NB4 (cell line): ENCODE data around the gene WNT9A.

Experiments
- DNase-seq: peaks from one replicate; pipeline ENCODE4 v3.0.0; 2010; ENCODE audit warnings: low read depth
- H3K4me3 ChIP-seq: one replicate; pipeline ENCODE4 v1.5.1; 2011; ENCODE audit warnings: mild to moderate bottlenecking, low read depth, low read length, moderate library complexity
- MYC ChIP-seq: IDR thresholded peaks from 2 replicates; pipeline ENCODE4 v1.6.1; 2011; ENCODE audit warnings: low read depth, low read length
- POLR2A ChIP-seq: IDR thresholded peaks from 2 replicates; pipeline ENCODE4 v1.6.1; 2011; ENCODE audit warnings: mild to moderate bottlenecking; ENCODE audit not compliant: insufficient read length; ENCODE audit errors: extremely low read depth
- TF ChIP-seq, protein P1 (sequence below): IDR thresholded peaks from one replicate; pipeline ENCODE4 v1.5.1; 2012; ENCODE audit warnings: low read depth, low read length
- TF ChIP-seq, protein P2 (sequence below): IDR thresholded peaks from 2 replicates; pipeline ENCODE4 v1.6.1; 2011; ENCODE audit warnings: low read depth, low read length

Gene WNT9A

DNA sequence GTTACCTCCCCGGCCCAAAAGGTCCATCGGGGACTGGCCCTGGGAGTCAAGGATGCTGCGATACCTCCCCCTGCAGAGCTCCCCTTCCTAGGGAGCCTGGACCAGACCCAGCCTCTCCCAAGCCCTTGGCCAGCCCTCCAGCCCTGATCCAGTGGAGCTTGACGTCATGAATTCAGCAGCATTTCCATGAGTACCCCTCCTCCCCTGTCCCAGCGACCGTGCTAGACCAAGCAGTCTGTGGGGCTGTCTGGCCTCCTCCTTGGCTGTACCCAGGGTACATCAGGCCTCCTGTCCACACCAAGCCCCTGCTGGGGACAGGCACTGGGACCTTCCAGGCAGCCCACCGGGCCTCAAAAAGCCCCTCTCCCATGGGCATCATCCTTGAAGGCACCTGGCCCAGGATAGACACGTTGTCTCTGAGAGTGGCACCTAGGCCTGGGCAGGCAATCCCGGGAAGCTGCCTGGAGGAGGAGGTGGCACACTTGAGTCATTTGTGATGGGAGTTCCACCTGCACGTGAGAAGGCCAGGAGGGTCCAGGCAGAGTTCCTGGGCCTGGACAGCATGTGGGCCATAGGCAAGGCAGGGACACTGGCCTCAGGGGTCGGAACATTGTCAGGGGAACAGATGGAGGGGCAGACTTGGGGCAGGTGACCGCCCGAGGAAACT is 46.4 kb downstream of the WNT9A start:
- H3K4me3 ChIP-seq: no peak overlapping the region
- TF ChIP-seq POLR2A (no peak), MYC (no peak)
- TF ChIP-seq, protein P1, sequence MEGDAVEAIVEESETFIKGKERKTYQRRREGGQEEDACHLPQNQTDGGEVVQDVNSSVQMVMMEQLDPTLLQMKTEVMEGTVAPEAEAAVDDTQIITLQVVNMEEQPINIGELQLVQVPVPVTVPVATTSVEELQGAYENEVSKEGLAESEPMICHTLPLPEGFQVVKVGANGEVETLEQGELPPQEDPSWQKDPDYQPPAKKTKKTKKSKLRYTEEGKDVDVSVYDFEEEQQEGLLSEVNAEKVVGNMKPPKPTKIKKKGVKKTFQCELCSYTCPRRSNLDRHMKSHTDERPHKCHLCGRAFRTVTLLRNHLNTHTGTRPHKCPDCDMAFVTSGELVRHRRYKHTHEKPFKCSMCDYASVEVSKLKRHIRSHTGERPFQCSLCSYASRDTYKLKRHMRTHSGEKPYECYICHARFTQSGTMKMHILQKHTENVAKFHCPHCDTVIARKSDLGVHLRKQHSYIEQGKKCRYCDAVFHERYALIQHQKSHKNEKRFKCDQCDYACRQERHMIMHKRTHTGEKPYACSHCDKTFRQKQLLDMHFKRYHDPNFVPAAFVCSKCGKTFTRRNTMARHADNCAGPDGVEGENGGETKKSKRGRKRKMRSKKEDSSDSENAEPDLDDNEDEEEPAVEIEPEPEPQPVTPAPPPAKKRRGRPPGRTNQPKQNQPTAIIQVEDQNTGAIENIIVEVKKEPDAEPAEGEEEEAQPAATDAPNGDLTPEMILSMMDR: no peak
- TF ChIP-seq, protein P2, sequence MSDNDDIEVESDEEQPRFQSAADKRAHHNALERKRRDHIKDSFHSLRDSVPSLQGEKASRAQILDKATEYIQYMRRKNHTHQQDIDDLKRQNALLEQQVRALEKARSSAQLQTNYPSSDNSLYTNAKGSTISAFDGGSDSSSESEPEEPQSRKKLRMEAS: no peak
- no peak for DNase-seq

DNA sequence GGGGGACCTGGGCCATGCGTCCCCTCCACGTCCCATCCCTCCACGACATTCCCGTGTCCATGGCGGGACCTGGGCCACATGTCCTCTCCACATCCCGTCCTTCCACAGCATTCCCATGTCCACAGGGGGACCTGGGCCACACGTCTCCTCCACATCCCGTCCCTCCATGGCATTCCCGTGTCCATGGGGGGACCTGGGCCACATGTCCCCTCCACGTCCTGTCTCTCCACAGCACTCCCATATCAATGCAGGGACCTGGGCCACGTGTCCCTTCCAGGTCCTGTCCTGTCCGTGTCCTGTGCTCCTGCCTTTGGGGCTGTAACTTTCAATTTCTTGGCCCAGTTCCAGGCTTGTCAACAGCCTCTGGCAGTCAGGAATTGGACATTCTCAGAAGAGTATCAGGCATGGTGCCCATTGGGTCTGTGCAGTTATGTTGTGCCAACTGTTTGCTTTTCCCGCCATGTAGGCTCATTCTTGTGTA is 47.1 kb downstream of the WNT9A start:
- TF ChIP-seq POLR2A: no peak
- no peak for DNase-seq
- H3K4me3 ChIP-seq: no peak overlapping the region

DNA sequence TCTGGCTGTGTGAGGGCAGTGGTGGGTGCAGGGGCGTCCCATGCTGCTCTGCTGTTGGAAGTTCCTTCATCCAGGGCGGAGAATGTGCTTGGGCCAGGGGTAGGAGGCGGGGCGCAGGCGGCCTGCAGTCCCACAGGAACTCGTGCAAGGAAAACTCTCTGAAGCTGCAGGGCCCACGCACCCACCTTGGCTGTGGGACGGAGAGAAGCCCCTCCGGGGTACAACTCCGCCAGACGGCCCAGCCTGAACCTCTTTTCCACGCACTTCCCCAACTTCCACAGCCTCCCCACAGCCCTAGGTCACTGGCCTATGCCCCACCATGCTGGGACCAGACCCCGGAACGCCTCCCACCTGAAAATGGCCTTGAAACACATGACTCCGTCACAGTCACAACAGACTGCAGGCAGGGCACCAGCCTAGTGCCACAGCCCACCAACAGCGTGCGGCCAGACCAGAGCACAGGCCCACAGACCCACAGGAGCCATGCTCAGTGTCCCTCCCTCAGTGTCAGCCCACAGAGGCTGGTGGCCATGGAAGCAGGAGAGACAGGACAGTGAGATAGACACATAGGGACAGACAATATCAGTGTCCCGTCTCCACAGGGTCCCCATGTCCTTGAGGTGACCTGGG is 47.8 kb downstream of the WNT9A start:
- no peak overlapping the region for H3K4me3 ChIP-seq
- TF ChIP-seq, protein P1: no peak
- no peak for TF ChIP-seq MYC
- TF ChIP-seq, protein P2: no peak
- no peak for TF ChIP-seq POLR2A
- DNase-seq: no peak

DNA sequence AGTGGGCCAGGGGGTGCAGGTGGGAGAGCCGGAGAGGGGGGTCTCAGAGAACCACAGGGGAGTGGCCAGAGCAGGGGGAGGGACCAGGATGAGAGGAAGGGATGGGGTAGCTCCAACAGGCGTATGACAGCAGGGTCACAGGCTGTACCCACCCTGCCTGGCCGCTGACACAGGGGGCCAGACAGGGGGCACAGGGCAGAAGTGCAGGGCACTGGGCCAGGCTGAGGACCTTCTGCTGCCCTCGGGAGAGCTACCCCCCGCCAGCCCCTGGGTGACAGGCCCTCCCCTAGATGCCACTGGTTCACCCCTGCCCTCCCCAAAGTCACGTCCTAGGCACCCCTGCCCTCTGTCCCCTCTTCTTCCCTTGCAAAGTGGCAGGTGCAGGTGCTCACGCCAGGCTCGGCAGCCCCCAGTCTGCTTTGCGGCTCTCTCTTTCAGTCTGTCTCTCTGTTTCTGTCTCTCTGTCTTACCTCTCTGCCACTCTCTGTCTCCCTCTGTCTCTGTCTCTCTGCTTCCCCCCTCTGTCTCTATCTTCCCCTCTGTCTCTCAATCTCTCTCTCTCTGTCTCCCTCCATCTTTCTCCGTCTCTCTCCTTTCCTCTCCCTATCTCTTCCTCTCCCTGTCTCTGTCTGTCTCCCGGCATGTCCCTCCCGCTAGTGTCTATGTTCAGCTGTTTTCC is 48.5 kb downstream of the WNT9A start:
- H3K4me3 ChIP-seq: no peak overlapping the region
- no peak for DNase-seq
- TF ChIP-seq, protein P2: no peak
- TF ChIP-seq POLR2A: no peak
- TF ChIP-seq MYC: no peak
- TF ChIP-seq, protein P1: no peak

DNA sequence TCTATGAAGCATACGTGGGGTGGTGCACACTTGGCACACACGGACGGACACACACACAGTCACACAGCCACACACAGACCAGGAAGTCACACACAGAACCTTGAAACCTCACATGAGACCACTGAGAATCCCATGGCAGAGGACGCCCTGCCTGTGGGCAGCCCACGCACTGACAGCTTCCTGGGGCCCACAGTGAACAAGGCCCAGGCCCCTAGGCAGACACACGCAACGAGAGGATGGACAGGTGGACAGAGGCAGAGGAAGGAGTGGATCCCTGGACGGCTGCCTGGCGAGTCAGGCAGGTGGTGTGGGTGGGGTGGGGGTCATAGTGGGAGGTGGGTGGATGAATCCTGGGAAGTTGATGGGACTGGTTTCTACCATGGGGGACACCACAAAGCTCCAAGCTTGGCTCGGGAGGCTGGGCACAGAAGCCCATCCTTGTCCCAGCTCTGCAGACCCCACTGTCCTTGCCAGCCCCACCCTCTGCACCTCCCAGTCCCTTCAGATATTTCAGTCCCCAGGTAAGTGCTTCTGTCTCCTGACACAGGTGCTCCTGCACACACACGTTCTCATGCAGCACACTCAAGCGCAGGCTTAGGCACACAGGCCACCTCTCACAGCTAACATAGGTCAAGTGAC is 49.1 kb downstream of the WNT9A start:
- no peak overlapping the region for H3K4me3 ChIP-seq
- TF ChIP-seq, protein P1: no peak

DNA sequence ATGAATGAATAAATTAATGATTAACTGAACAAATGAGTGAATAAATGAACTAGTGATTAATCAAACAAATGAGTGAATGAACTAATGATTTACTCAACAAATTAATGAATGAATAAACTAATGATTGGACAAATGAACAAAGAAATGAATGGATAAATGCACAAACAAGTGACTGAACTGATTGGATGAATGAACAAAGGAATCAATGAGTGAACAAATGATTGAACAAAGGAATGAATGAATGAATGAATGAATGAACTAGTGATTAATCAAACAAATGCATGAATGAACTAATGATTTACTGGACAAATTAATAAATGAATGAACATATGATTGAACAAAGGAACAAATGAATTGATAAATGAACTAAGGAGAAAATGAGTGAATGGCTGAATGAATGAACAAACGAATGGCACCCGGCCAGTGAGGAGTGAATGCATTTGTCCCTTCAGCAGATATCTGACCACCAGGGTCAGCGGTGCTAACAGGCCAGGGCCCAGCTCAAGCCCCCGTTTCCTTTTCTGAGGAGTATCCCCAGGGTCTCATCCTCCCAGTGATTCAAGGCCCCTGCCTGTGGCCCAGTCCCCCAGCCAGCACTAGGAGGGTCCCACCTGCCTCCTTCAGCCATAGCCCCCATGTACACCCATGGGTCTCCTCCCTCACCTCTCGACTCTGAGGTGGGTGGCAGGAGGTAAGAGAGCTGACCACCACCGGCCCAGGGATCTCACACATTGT is 49.9 kb downstream of the WNT9A start:
- H3K4me3 ChIP-seq: no peak overlapping the region
- DNase-seq: no peak
- no peak for TF ChIP-seq POLR2A
- TF ChIP-seq, protein P2: no peak
- TF ChIP-seq, protein P1: no peak
- no peak for TF ChIP-seq MYC

More for the DNA sequence above, 49.1 kb downstream of the WNT9A start:
- DNase-seq: no peak
